Thyroid gland (tissue), 4 donors: ENCODE data around the gene TXNDC15.

Experiments
- POLR2A ChIP-seq, 2 donors: fragments of 450-650 bp; IDR thresholded peaks; one replicate each; pipeline ENCODE4 v1.6.1; 2017; ENCODE audit warnings: antibody characterized with exemption in 2 of 2, mild to moderate bottlenecking in 2 of 2, moderate library complexity in 1 of 2
- TF ChIP-seq, protein P1 (sequence below), 6 experiments: fragments of 200-600 bp in 3 of 6; fragments of 450-650 bp in 3 of 6; sonication (generic) in 3 of 6; IDR thresholded peaks; one replicate each; pipeline ENCODE4 v1.5.1; 2016 to 2019; ENCODE audit warnings: antibody characterized with exemption in 6 of 6, mild to moderate bottlenecking in 2 of 6, inconsistent platforms in 1 of 6, moderate library complexity in 1 of 6

DNA sequence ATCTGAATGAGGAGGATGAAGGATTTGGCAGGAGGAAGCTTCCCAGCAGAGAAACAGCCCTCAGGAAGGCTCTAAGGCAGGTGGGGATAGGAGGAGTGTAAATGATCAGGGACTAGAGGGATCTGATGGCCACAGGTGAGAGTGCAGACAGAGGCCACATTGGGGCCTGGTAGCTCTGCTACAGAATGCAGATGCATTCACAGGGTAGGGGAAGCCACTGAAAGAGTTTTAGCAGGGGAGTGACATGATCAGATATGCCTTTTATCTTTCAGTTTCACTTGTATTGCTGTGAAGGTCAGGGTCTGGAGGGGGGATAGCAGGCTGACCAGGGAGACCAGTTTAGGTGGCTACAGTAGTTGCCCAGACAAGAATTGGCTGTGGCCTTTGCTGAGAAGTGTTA is 3.0 kb downstream of the TXNDC15 start:
- TF ChIP-seq, protein P1, sequence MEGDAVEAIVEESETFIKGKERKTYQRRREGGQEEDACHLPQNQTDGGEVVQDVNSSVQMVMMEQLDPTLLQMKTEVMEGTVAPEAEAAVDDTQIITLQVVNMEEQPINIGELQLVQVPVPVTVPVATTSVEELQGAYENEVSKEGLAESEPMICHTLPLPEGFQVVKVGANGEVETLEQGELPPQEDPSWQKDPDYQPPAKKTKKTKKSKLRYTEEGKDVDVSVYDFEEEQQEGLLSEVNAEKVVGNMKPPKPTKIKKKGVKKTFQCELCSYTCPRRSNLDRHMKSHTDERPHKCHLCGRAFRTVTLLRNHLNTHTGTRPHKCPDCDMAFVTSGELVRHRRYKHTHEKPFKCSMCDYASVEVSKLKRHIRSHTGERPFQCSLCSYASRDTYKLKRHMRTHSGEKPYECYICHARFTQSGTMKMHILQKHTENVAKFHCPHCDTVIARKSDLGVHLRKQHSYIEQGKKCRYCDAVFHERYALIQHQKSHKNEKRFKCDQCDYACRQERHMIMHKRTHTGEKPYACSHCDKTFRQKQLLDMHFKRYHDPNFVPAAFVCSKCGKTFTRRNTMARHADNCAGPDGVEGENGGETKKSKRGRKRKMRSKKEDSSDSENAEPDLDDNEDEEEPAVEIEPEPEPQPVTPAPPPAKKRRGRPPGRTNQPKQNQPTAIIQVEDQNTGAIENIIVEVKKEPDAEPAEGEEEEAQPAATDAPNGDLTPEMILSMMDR (IDR thresholded peaks at IDR 0.05), result no peak
- TF ChIP-seq POLR2A (IDR thresholded peaks at IDR 0.05), result no peak
